CD14-positive monocyte (primary cell): ENCODE measurements around the gene COL5A3. TPM values are rescaled to one million over a fixed set of nuclear protein-coding genes. Genes with fewer than 3 reads are reported as not detected.

Experiments
- DNase-seq, 3 donors: peaks; one replicate each; pipeline ENCODE4 v3.0.0-alpha.2; 2011 to 2022
- H2AFZ ChIP-seq: 2 replicates; pipeline ENCODE4 v1.6.0; 2012; ENCODE audit warnings: mild to moderate bottlenecking, low read depth, low read length, inconsistent platforms; ENCODE audit not compliant: insufficient read depth, poor library complexity, severe bottlenecking
- H3K27ac ChIP-seq, 2 donors: 1 replicate in 1 of 2; 2 replicates in 1 of 2; pipeline ENCODE4 v1.5.1; 2012 to 2013; ENCODE audit warnings: low read length in 2 of 2, control low read depth in 1 of 2, inconsistent platforms in 1 of 2, low read depth in 1 of 2, mild to moderate bottlenecking in 1 of 2
- H3K27me3 ChIP-seq, 2 donors: one replicate each; pipeline versions ENCODE4 v1.6.0 to v1.6.1; 2011 to 2013; ENCODE audit warnings: low read length in 2 of 2; ENCODE audit not compliant: control insufficient read depth in 2 of 2, insufficient read depth in 2 of 2
- H3K36me3 ChIP-seq, 2 donors: replicated peaks in 1 of 2; 1 replicate in 1 of 2; 2 replicates in 1 of 2; pipeline versions ENCODE4 v1.5.1 to v1.6.1; 2012 to 2013; ENCODE audit warnings: low read length in 2 of 2, control low read depth in 1 of 2, inconsistent platforms in 1 of 2, mild to moderate bottlenecking in 1 of 2; ENCODE audit not compliant: insufficient read depth in 2 of 2, control insufficient read depth in 1 of 2
- H3K4me1 ChIP-seq, 2 donors: 1 replicate in 1 of 2; 2 replicates in 1 of 2; pipeline versions ENCODE4 v1.5.1 to v1.6.1; 2012 to 2013; ENCODE audit warnings: low read length in 2 of 2, control low read depth in 1 of 2, inconsistent platforms in 1 of 2, mild to moderate bottlenecking in 1 of 2, moderate library complexity in 1 of 2; ENCODE audit not compliant: insufficient read depth in 2 of 2, control insufficient read depth in 1 of 2
- H3K4me2 ChIP-seq: replicated peaks from 2 replicates; pipeline ENCODE3; 2012; ENCODE audit warnings: low read length, moderate library complexity, mild to moderate bottlenecking; ENCODE audit not compliant: poor library complexity, severe bottlenecking; ENCODE audit errors: extremely low read depth
- H3K4me3 ChIP-seq, 3 experiments: fragments of 200-600 bp in 1 of 3; sonication (generic) in 1 of 3; replicated peaks in 1 of 3; 1 replicate in 2 of 3; 2 replicates in 1 of 3; pipeline ENCODE4 v1.5.1; 2011 to 2013; ENCODE audit warnings: low read length in 3 of 3, mild to moderate bottlenecking in 3 of 3, control low read depth in 2 of 3, low read depth in 2 of 3, inconsistent platforms in 1 of 3, moderate library complexity in 1 of 3
- H3K79me2 ChIP-seq: 2 replicates; pipeline ENCODE4 v1.6.0; 2012; ENCODE audit warnings: mild to moderate bottlenecking, control low read depth, inconsistent platforms, low read length, moderate library complexity; ENCODE audit not compliant: insufficient read depth
- H3K9ac ChIP-seq: 2 replicates; pipeline ENCODE4 v1.6.0; 2017; ENCODE audit warnings: low read length, mild to moderate bottlenecking; ENCODE audit not compliant: insufficient read depth, poor library complexity, severe bottlenecking
- H3K9me3 ChIP-seq, 2 donors: replicated peaks in 1 of 2; 1 replicate in 1 of 2; 2 replicates in 1 of 2; pipeline versions ENCODE4 v1.5.1 to v1.6.1; 2012 to 2013; ENCODE audit warnings: low read length in 2 of 2, control low read depth in 1 of 2; ENCODE audit not compliant: control insufficient read depth in 1 of 2, insufficient read depth in 1 of 2
- H4K20me1 ChIP-seq: 2 replicates; pipeline ENCODE4 v1.6.0; 2012; ENCODE audit warnings: mild to moderate bottlenecking, low read length, control low read depth, moderate library complexity; ENCODE audit not compliant: insufficient read depth
- H3K27ac Mint-ChIP-seq, 7 donors: one replicate each; pipeline ENCODE4 v1.8.0; 2020; ENCODE audit warnings: mild to moderate bottlenecking in 7 of 7, mixed read lengths in 7 of 7, moderate library complexity in 6 of 7, inconsistent platforms in 2 of 7
- H3K27me3 Mint-ChIP-seq, 3 donors: one replicate each; pipeline ENCODE4 v1.8.0; 2021 to 2022; ENCODE audit warnings: low read depth in 3 of 3, mild to moderate bottlenecking in 3 of 3, mixed read lengths in 3 of 3, moderate library complexity in 3 of 3, inconsistent platforms in 1 of 3
- H3K36me3 Mint-ChIP-seq, 2 donors: one replicate each; pipeline ENCODE4 v1.8.0; 2020; ENCODE audit warnings: mixed read lengths in 2 of 2, inconsistent platforms in 1 of 2, mild to moderate bottlenecking in 1 of 2
- H3K4me1 Mint-ChIP-seq: one replicate; pipeline ENCODE4 v1.8.0; 2020; ENCODE audit warnings: mild to moderate bottlenecking, mixed read lengths
- H3K4me3 Mint-ChIP-seq, 2 donors: one replicate each; pipeline ENCODE4 v1.8.0; 2020; ENCODE audit warnings: mild to moderate bottlenecking in 2 of 2, mixed read lengths in 2 of 2, moderate library complexity in 1 of 2
- H3K9me3 Mint-ChIP-seq, 7 donors: one replicate each; pipeline ENCODE4 v1.8.0; 2020 to 2022; ENCODE audit warnings: mixed read lengths in 7 of 7, mild to moderate bottlenecking in 6 of 7, moderate library complexity in 6 of 7, inconsistent platforms in 2 of 7
- CTCF ChIP-seq: fragments of 200-600 bp; IDR thresholded peaks from one replicate; pipeline ENCODE4 v1.8.0; 2022; ENCODE audit warnings: antibody characterized with exemption, mild to moderate bottlenecking
- WGBS: methylation state at CpG from one replicate; pipeline ENCODE4 v1.1.5; 2013; ENCODE audit warnings: missing lambda C conversion rate; ENCODE audit not compliant: insufficient coverage; 5-methylcytosine and 5-hydroxymethylcytosine counted together
- intact Hi-C, 2 donors: fragments of 100-400 bp; cut with micrococcal nuclease; formaldehyde crosslinking; loops; one replicate each; pipeline versions ENCODE4 v1.15.0 to v1.15.1; 2023
- polyA plus RNA-seq, 3 donors: library from polyadenylated mRNA; depleted of rRNA in 1 of 3; unstranded in 2 of 3; stranded (reverse) in 1 of 3; fragments of 300-500 nt in 2 of 3; fragments of >200 nt in 1 of 3; fragmentation: Illumina TruSeq in 2 of 3; gene quantifications; 1 replicate in 2 of 3; 2 replicates in 1 of 3; pipeline ENCODE4 v1.2.3, GENCODE V29; 2012 to 2021

COL5A3 gene
- polyA plus RNA-seq, 3 donors = not detected

GRCh38 chr19:10011974-10012373 lies 1.7 kb upstream of the COL5A3 start:
- no peak overlapping the region for H3K4me2 ChIP-seq
- peaks cover 6% of the 10 kb centered on the region for H3K4me1 Mint-ChIP-seq
- H3K9ac ChIP-seq = no peak overlapping the region
- peaks cover 0 to 3% of the 10 kb centered on the region in 2 donors for H3K36me3 Mint-ChIP-seq
- H3K4me3 Mint-ChIP-seq = no peak overlapping the region
- intact Hi-C loops = no loop called here
- H3K27me3 ChIP-seq = peaks cover 20 to 41% of the 10 kb centered on the region in 2 donors
- H2AFZ ChIP-seq = no peak overlapping the region
- H3K27ac ChIP-seq = no peak overlapping the region
- no peaks in the 10 kb centered on the region for H3K79me2 ChIP-seq
- no peak for TF ChIP-seq CTCF
- H3K4me1 ChIP-seq = no peaks in the 10 kb centered on the region
- no peaks in the 10 kb centered on the region for H3K9me3 ChIP-seq
- no peak for DNase-seq
- H3K4me3 ChIP-seq = no peak overlapping the region
- H3K36me3 ChIP-seq = no peaks in the 10 kb centered on the region
- peaks cover 0 to 10% (median 4%) of the 10 kb centered on the region in 7 donors for H3K9me3 Mint-ChIP-seq
- no peaks in the 10 kb centered on the region for H4K20me1 ChIP-seq
- WGBS = no CpG with 5 or more reads among the region's 7 CpGs
- peaks cover 41 to 61% (median 53%) of the 10 kb centered on the region in 3 donors for H3K27me3 Mint-ChIP-seq
- H3K27ac Mint-ChIP-seq = no peak overlapping the region

GRCh38 chr19:10010939-10011338 lies 635 bp upstream of the COL5A3 start:
- Mint-ChIP-seq H3K9me3 (peaks cover 0 to 11% (median 5%) of the 10 kb centered on the region in 7 donors), H3K4me1 (peaks cover 6% of the 10 kb centered on the region), H3K27ac (no peak overlapping the region), H3K36me3 (peaks cover 0 to 3% of the 10 kb centered on the region in 2 donors), H3K4me3 (peak overlapping the region in 1 of 2 donors; percentile 70), H3K27me3 (peaks cover 42 to 66% (median 55%) of the 10 kb centered on the region in 3 donors)
- 73% methylated on average over 7 of the region's 9 CpGs for WGBS
- Histone ChIP-seq H3K79me2 (no peaks in the 10 kb centered on the region), H3K4me3 (no peak overlapping the region), H3K27me3 (peaks cover 20 to 41% of the 10 kb centered on the region in 2 donors), H3K9ac (no peak overlapping the region), H3K4me1 (no peaks in the 10 kb centered on the region), H3K4me2 (no peak overlapping the region), H2AFZ (no peak overlapping the region), H3K27ac (no peak overlapping the region), H3K9me3 (no peaks in the 10 kb centered on the region), H3K36me3 (no peaks in the 10 kb centered on the region), H4K20me1 (no peaks in the 10 kb centered on the region)
- intact Hi-C loops = no loop called here
- DNase-seq = no peak
- TF ChIP-seq CTCF = no peak
